ENCODE data around the gene HSDL2. TPM values are rescaled to one million over a fixed set of nuclear protein-coding genes. Genes with fewer than 3 reads are reported as not detected.

HSDL2 gene
- total RNA-seq, 2 donors from 2014 or later, result 31.7 to 36.3 TPM

DNA sequence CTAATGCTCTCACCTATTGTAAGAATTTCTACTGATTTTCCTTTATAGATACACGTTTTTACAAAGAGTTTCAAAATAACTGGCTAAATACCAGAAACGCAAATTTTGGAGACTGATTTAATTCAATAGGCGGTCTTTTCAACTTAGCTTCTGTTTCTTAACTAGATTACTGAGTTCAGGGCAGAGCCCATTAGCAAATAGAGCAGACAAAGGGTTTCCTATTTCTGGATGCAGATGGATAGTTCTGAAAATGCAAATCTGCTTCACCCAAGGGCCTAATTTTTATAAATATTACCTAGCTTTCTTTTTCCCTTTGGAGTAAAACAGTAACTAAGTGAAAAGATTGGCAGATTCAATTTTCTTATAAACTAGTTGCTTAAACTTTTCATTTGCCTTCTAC is 93.1 kb downstream of the HSDL2 start:
- H3K4me1 ChIP-seq (ENCODE audit: control insufficient read depth in 1 of 2, low read depth in 2 of 2), result no peaks in the 10 kb centered on the region
- peaks cover 5% of the 10 kb centered on the region for H3K36me3 ChIP-seq
- ATAC-seq (ENCODE audit: insufficient number of reproducible peaks, low FRiP score, low read depth), result no peak
- no peak overlapping the region for H3K4me3 ChIP-seq
- no peaks in the 10 kb centered on the region for H3K27me3 ChIP-seq (replicated peaks; ENCODE audit: insufficient read depth)
- H3K27ac ChIP-seq, result no peak overlapping the region
- peaks cover 7% of the 10 kb centered on the region for H3K9me3 ChIP-seq
- no peak for DNase-seq (ENCODE audit: low spot score)
- TF ChIP-seq, protein P1, sequence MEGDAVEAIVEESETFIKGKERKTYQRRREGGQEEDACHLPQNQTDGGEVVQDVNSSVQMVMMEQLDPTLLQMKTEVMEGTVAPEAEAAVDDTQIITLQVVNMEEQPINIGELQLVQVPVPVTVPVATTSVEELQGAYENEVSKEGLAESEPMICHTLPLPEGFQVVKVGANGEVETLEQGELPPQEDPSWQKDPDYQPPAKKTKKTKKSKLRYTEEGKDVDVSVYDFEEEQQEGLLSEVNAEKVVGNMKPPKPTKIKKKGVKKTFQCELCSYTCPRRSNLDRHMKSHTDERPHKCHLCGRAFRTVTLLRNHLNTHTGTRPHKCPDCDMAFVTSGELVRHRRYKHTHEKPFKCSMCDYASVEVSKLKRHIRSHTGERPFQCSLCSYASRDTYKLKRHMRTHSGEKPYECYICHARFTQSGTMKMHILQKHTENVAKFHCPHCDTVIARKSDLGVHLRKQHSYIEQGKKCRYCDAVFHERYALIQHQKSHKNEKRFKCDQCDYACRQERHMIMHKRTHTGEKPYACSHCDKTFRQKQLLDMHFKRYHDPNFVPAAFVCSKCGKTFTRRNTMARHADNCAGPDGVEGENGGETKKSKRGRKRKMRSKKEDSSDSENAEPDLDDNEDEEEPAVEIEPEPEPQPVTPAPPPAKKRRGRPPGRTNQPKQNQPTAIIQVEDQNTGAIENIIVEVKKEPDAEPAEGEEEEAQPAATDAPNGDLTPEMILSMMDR (IDR thresholded peaks at IDR 0.05), result no peak

DNA sequence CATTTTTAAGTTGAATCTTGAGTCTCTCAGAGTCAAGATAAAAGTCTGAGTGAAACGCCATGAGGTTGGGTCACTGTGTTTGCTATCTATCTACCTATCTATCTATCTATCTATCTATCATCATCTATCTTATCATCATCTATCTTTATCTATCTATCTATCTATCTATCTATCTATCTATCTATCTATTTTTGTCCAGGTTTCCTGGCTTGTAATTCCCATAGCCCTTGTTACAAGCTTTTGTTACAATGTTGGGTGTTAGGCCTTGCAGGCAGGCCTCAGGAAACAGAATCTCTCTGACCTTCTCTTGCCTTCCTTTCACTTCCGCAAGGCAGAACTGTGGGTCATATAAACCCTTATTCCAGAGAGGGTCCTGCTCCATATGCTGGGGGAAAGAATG is 94.1 kb downstream of the HSDL2 start:
- Histone ChIP-seq H3K27ac (no peak overlapping the region), H3K27me3 (replicated peaks; ENCODE audit: insufficient read depth) (no peaks in the 10 kb centered on the region), H3K4me3 (no peak overlapping the region), H3K36me3 (peaks cover 5% of the 10 kb centered on the region), H3K9me3 (peaks cover 11% of the 10 kb centered on the region), H3K4me1 (ENCODE audit: control insufficient read depth in 1 of 2, low read depth in 2 of 2) (no peaks in the 10 kb centered on the region)
- DNase-seq (ENCODE audit: low spot score) (no peak), ATAC-seq (ENCODE audit: insufficient number of reproducible peaks, low FRiP score, low read depth) (no peak)
- TF ChIP-seq, protein P1 (IDR thresholded peaks at IDR 0.05), result no peak

DNA sequence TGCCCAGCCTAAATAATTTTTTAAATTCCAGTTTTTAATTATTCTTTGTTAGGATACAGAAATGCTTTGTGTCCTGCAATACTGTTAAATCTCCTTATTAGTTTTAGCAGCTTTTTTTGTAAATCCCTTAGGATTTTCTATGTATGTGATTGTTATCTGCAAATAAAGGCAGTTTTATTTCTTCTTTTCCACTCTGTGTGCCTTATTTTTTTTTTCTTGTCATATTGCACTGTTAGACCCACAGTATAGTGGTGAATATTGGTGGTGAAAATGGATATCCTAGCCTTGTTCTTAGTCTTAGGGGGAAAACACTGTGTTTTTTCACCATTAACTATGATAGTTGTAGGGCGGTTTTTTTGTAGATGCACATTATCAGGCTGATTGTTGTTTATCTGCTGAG is 95.4 kb downstream of the HSDL2 start:
- no peak for ATAC-seq (ENCODE audit: insufficient number of reproducible peaks, low FRiP score, low read depth)
- Histone ChIP-seq H3K36me3 (peaks cover 5% of the 10 kb centered on the region), H3K27me3 (replicated peaks; ENCODE audit: insufficient read depth) (no peaks in the 10 kb centered on the region), H3K4me3 (no peak overlapping the region), H3K4me1 (ENCODE audit: control insufficient read depth in 1 of 2, low read depth in 2 of 2) (no peaks in the 10 kb centered on the region), H3K9me3 (peaks cover 11% of the 10 kb centered on the region), H3K27ac (no peak overlapping the region)
- TF ChIP-seq, protein P1 (IDR thresholded peaks at IDR 0.05), result no peak
- no peak for DNase-seq (ENCODE audit: low spot score)

DNA sequence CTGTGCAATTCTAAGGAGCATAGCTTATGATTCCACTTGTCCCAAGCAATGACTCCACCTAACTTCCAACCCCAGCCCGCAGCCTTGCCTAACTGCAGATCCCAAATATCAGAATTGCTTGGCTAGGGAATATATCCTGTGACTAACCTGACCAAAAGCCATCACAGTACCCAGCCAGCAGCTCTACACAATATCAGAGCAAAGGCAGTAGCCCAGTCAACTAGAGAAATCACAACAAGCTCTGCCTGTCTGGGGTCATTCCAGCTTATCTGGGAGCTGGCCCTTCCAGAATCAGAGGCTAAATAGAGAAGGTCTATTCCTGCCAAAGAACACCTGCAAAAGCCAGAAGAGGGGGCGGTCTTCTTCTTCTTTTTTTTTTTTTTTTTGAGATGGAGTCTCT is 97.4 kb downstream of the HSDL2 start:
- peaks cover 11% of the 10 kb centered on the region for H3K9me3 ChIP-seq
- no peak for ATAC-seq (ENCODE audit: insufficient number of reproducible peaks, low FRiP score, low read depth)
- no peak overlapping the region for H3K27ac ChIP-seq
- H3K36me3 ChIP-seq, result peaks cover 2% of the 10 kb centered on the region
- no peak for DNase-seq (ENCODE audit: low spot score)
- no peak overlapping the region for H3K4me3 ChIP-seq
- no peaks in the 10 kb centered on the region for H3K4me1 ChIP-seq (ENCODE audit: control insufficient read depth in 1 of 2, low read depth in 2 of 2)
- no peaks in the 10 kb centered on the region for H3K27me3 ChIP-seq (replicated peaks; ENCODE audit: insufficient read depth)
- TF ChIP-seq, protein P1 (IDR thresholded peaks at IDR 0.05), result no peak

DNA sequence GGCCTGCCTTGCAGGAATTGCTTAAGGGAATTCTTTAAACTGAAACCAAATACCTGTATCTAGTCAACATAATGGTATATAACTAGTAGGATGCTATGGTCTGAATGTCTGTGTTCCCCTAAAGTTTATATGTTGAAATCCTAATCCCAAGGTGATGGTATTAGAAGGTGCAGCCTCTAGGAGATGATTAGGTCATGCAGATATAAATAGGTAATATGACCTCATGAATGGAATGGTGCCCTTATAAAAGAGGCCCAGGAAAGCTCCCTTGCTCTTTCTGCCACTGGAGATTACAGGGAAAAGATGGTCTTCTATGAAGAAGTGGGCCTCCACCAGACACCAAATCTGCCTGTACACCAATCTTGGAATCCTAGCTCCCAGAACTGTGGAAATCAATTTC is 99.3 kb downstream of the HSDL2 start:
- H3K27ac ChIP-seq, result no peak overlapping the region
- H3K4me3 ChIP-seq, result no peak overlapping the region
- H3K36me3 ChIP-seq, result peaks cover 2% of the 10 kb centered on the region
- DNase-seq (ENCODE audit: low spot score) (no peak), ATAC-seq (ENCODE audit: insufficient number of reproducible peaks, low FRiP score, low read depth) (peak; percentile 28)
- TF ChIP-seq, protein P1 (IDR thresholded peaks at IDR 0.05), result no peak
- H3K4me1 ChIP-seq (ENCODE audit: control insufficient read depth in 1 of 2, low read depth in 2 of 2), result no peaks in the 10 kb centered on the region
- H3K27me3 ChIP-seq (replicated peaks; ENCODE audit: insufficient read depth), result no peaks in the 10 kb centered on the region
- H3K9me3 ChIP-seq, result peaks cover 11% of the 10 kb centered on the region
